GM08714 (cell line): ENCODE measurements around the gene ELOVL5.

ENCODE experiments used
- H3K4me3 ChIP-seq: fragments of 200-500 bp; sonication (Bioruptor generic); 2 replicates; pipeline ENCODE4 v1.5.1; 2014; ENCODE audit warnings: mild to moderate bottlenecking, low read length, inconsistent platforms
- ZNF274 ChIP-seq: IDR thresholded peaks from 2 replicates; pipeline ENCODE4 v1.6.1; 2012; ENCODE audit warnings: mild to moderate bottlenecking, low read depth, low read length

ELOVL5 gene

DNA sequence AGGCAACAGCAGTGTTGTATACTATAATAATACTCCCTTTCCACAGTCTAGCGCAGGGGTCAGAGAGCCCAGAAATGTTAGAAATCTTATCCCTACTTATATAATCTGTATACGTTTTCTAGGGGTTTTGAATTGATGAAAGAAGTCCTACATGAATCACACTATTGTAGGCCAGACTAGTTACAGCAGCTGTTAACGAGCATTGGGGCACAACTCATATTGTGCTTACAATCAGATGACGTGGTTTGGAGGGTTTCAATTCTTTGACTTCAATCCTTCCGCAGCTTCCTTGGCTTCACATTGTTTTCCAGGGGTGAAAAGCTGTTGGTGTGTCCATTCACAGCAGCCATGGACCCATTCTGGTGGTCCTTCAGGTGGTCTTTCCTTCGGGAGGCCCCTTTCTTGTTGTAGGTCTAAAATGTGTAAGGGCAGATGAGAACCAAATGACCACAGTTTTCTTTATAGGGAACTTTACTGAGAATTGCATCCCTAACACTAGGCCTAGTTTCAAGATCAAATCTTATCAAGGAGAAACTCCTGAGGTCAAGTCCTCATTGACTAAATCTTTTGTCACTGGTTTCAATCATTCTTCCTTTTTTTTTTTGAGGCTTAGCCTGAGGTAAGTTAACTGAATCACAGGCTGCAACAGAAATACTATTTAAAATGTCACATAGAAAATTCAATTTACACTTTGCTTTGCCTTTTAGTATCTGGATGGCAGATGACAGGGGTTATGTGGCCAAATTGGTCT is 79.7 kb downstream of the ELOVL5 start:
- TF ChIP-seq ZNF274 = no peak
- no peak overlapping the region for H3K4me3 ChIP-seq

DNA sequence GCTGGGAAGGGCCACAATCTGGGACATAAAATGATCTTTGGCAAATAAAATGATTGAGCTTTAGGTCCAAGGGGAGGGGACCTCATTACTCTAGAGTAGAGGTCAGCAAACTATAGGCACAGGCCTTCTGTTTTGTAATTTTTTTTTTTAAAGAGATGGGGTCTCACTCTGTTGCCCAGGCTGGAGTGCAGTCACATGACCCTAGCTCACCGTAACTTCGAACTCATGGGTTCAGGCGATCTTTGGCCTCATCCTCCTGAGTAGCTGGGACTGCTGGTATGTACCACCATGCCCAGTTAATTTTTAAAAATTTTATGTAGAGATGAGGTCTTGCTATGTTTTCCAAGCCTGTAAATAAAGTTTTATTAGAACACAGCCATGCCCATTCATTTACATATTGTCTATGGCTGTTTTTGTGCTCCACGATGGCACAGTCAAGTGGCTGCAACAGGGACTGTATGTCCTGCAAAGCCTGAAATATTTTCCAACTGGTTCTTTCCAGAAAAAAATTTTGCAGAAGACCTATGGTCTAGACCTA is 82.1 kb downstream of the ELOVL5 start:
- TF ChIP-seq ZNF274 = no peak
- H3K4me3 ChIP-seq = no peak overlapping the region

DNA sequence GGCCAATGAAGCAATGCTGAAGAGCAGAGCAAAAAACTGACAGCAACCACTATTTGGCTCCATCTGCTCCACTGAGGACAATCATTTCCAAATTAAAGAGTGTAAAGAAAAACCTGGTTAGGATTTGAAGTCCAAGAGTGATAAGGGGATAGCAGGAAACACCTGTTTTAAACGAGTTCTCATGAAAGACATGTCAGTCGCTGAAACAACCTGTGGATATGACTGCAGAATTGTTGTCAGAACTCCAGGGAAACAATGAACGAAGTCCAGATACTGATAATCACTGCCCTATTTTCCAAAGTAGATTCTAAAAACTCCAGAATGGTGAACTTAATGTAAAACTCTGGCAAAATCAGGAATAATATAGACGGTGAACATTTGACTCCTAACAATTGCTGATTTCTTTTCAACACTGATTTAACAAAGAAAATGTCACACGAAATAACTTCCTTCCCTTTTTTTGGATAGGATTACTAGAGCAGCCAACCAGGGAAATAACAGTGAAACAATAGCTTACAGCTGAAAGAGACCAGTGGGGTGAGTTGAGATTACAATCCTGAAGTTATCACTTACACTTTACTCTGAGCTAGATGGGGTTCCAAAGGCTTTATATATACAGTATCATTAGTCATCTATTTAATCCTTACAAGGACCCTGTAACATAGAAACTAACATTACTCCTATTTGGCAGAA is 83.7 kb downstream of the ELOVL5 start:
- no peak for TF ChIP-seq ZNF274
- H3K4me3 ChIP-seq = no peak overlapping the region

DNA sequence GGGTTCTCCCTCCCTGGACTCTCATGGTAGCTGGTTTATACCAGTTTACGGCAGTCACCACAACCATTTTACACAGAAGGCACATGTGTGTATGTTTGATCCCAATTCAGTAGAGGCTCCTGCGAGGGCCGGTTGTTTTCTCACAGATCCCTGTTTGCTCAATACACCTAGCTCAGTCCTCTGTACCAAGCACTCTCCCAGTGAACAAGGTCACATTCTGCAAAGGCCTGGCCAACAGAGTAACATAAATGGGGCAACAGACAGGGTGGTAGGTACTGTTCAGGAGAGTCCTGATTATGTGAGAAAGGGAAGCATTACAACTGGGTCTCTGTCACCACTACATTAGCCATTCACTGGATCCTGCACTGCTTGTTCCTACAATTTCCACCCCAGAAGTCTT is 84.4 kb downstream of the ELOVL5 start:
- no peak for TF ChIP-seq ZNF274

DNA sequence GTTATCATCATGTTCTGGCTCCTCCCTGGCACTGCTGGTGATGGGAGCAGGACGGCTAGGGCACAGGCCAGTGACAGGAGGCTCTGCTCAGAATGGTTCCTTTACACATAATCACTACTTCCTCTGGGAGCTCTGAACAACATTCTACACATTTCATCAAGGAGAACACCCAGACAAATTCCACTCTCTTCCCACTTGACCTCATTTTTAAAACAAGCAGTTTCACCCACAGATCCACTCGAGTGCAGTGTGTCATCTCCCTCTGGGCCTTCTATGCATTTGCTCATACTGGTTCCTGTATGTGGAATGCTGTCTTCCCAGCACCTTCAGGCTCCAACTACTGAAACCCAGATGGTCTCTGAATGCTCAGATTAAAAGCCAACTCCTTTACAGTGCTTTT is 84.8 kb downstream of the ELOVL5 start:
- H3K4me3 ChIP-seq = no peak overlapping the region
- TF ChIP-seq ZNF274 = no peak

More for the DNA sequence above, 84.4 kb downstream of the ELOVL5 start:
- H3K4me3 ChIP-seq = no peak overlapping the region

DNA sequence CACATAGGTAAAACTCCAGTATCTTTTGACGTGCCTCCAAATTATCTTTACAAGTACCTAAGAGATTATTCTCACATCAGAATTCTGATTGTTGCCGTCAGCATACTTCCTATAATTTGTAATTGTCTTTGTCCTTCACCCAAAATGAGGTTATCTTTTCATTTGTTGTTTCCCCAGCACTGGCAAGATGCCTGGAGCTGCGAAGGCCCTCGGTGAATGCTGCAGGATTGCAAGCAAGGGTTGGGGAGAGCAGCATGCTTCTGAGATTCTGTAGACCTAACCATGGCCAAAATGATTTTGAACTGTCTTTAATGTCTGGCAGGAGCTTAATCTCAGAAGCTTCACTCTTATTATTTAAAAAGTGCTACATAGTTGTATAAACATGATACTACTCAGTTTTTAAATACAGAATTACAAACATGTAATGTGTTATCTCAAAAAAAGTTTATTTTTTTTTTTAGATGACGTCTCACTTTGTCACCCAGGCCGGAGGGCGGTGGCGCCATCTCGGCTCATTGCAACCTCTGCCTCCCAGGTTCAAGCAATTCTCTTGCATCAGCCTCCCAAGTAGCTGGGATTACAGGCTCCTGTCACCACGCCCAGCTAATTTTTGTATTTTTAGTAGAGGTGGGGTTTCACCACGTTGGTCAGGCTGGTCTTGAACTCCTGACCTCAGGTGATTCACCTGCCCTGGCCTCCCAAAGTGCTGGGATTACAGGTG is 88.7 kb downstream of the ELOVL5 start:
- H3K4me3 ChIP-seq = no peak overlapping the region
- no peak for TF ChIP-seq ZNF274

DNA sequence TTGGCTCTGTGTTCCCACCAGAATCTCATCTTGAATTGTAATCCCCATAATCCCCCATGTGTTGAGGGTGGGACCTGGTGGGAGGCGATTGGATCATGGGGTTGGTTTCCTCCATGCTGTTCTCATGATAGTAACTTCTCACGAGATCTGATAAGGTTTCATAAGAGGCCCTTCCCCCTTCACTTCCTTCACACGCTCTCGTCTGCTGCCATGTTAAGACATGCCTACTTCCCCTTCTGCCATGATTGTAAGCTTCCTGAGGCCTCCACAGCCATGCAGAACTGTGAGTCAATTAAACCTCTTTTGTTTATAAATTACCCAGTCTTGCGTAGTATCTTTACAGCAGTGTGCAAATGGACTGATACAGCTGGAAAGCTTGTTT is 90.0 kb downstream of the ELOVL5 start:
- H3K4me3 ChIP-seq = no peak overlapping the region
- no peak for TF ChIP-seq ZNF274

DNA sequence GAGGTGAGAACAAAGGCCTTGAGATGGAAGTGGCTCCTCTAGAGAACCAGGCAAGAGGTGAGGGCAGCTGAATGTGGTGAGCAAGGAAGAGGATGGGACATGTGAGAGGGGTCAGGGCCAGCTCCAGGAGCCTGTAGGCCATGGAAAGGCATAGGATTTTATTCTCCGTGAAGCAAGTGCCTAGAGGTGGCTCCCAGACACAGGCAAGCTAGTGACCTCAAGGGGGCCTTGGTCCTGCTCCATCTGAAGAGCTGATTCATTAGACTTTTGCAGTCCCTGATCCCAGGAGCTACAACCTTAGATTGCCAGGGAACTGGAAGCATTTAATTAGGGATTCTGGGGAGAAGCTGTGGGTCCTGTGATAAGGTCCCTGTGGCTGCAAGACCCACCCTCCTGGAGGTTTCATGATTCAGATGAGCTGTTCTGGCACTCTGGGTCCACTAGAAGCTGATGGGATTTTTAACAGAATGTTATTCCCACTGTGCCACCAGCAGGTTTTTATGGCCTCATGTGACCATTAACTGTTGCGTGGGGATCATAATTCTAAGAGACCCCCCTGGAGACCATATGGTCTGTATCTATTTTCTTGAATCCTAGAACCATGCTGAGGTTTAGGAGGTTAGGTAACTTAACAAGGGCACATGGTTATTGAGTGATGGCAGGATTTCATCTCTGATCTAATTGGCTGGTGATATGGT is 90.5 kb downstream of the ELOVL5 start:
- no peak for TF ChIP-seq ZNF274
- no peak overlapping the region for H3K4me3 ChIP-seq

DNA sequence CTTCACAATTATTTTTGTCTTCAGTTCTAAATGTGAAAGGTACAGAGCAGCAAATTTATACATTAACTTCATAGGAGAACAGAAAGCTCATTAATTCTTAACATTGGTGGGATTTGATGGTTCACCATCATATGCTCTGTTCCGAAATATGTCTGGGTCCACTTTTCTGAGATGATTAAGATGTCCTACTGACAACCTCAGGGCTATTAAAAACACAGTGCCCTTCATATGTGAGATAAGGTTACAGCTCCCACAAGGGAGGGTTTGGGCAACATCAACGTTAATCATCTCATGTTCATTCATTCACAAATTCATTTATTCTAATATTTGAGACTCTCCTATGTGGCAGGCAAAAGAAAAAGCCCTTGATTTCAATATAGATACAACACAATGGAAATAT is 91.2 kb downstream of the ELOVL5 start:
- no peak overlapping the region for H3K4me3 ChIP-seq
- TF ChIP-seq ZNF274 = no peak

DNA sequence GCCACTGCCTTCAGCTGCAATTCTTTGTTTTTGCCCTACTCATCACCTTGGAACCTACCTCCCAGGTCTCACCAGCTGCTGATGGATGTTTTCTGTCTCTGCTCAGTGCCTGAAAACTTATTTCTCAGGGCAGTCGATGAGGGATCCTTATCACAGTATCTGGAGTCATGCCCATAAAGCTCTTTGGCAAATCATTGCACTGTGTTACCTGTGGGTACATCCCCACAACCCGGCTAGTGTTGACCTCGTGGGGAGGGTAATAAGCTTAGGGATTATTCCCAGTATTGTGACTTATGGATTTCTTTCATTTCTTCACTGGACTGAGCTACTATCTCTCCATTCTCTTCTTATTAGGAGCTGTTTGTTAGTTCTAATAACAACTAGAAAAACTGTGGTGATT is 91.7 kb downstream of the ELOVL5 start:
- H3K4me3 ChIP-seq = no peak overlapping the region
- no peak for TF ChIP-seq ZNF274

DNA sequence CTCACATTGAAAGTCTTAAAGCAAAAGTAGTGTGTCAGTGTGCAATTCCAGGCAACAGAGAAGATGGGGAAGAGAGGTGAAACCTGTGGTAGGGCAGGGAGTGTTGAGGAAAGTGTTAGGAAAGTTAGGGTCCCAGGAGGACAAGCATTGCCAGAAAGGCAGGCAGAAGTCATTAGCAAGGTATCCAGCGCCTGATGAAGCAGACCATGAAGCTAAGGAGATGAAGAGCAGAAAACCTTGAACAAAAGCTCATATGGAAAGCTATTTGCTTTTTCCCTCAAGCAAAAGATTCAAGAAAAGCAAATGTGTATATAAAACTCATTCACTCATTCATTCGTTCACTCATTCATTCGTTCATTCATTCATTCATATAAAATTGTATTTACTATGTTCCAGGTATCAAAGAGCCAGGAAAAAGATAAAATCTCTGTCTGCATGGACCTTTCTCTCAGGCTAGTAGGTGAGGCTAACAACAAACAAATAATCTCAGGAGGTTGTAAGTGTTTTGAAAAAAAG is 96.5 kb downstream of the ELOVL5 start:
- H3K4me3 ChIP-seq = no peak overlapping the region
- TF ChIP-seq ZNF274 = no peak

DNA sequence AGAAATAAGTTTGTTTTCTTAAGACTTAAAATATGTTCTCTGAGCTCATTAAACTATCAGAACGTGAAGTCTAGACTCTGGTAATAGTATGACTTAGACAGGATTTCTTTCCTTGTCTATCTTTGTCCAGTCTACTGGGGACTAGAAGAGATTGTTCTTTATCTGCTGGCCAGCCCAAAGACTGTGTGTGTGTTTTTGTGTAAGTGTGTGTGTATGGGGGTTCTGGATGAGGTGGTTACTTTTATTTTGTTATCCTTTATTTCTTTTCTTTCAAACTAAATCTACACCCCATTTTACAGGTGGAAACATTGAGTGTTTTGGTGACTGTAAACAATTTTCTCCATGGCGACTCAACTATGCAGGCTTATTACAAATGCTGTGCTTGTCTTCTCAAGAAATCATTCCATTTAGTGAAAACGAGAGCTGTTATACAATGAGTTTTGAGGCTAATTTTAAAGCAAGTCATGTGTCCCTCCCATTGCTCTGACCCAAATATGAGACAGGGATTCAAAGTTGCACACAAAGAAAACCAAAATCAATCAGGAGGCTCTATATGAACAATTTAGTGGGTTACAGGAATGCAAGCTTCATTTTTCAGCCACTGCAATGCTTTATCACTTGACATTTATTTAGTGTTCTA is 97.6 kb downstream of the ELOVL5 start:
- no peak overlapping the region for H3K4me3 ChIP-seq
- TF ChIP-seq ZNF274 = no peak

DNA sequence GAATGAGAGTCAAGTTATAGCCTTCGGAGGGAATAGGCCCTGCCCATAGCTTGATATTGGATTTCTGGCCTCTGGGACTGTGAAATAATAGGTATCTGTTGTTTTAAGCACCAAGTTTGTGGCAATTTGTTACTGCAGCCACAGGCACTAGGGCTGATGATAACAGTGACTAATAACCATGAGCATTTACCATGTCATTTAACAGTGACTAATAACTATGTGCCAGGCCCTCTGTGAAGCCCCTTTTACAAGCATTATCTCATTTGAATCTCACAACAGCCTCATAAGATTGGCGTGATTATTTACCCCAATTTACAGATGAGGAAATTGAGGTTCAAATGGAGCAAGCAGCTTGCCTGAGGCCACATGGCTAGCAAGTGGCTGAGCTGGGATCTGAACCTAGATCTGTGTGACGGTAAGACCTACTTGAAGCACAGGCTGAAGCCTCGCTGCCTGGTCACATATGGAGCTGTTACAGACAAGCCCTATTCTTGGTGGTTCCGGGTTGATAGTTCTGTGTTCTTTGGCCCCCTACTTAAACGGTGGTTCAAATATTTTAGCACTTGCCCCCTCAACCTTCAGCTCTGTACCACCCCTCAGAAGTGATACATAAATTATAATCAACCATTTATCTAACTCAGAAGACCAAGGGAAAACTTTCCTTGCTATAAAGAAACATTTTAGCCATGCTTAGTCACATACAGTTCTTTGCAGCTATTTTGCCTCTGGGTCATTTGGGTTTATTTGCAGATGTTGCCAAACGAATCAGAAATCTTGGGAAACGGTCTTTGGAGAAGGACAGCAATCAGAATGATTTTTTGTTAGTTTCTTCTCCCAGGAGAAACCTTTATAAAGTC is 98.3 kb downstream of the ELOVL5 start:
- no peak for TF ChIP-seq ZNF274
- H3K4me3 ChIP-seq = no peak overlapping the region

DNA sequence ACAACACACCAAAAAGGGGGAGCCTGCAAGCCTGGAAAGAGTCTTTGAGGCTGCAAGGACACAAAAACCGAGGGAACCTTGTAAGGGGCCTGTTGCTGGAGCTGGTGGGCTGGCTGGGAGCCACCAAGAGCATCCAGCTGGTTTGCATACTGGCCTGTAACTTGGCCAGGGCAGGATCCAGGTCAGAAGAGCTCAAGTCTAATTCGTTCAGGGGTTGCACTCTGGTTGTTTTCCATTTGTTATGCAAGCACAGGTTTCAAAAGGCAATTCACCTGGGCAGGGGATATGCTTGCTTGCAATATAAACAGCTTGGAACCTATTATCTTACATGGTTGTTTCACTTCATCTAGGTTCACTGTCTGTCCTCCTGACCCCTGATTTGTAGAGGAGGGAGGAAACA is 101.8 kb downstream of the ELOVL5 start:
- TF ChIP-seq ZNF274 = no peak
- H3K4me3 ChIP-seq = no peak overlapping the region
